HG02852 (cell line): ENCODE measurements around the gene RAF1.
A peak's percentile ranks its signal among the peaks of the same experiment; 100 is the strongest.
"Not testable (repeated sequence)": the region's sequence is repeated elsewhere in the genome, so short reads cannot be mapped to it uniquely, and the experiment has no call there.

Experiments used
- ATAC-seq: cut with Tn5 transposase; IDR thresholded peaks from one replicate; pipeline ENCODE4 v1.9.1; 2021; ENCODE audit warnings: mild to moderate bottlenecking, moderate library complexity; ENCODE audit not compliant: unreplicated experiment

Gene RAF1

GRCh38 chr3:12663936-12664908 is at the start of gene RAF1:
TSS of gene RAF1 (minus strand) at chr3:12664117. CDS start at chr3:12618721, 45,396 bp downstream.
- ATAC-seq: peak; percentile 90

- no peak for ATAC-seq
These were observed 46.1 kb upstream of the RAF1 start for GRCh38 chr3:12710062-12710461.

- no peak for ATAC-seq
These were observed 45.4 kb upstream of the RAF1 start for GRCh38 chr3:12709334-12709733.

- ATAC-seq: no peak
These were observed 44.8 kb upstream of the RAF1 start for GRCh38 chr3:12708584-12709192.

- no peak for ATAC-seq
These were observed 43.5 kb upstream of the RAF1 start for GRCh38 chr3:12707449-12707848.

- peak; percentile 93 for ATAC-seq
These were observed 42.8 kb upstream of the RAF1 start for GRCh38 chr3:12706504-12707253.

- no peak for ATAC-seq
These were observed 42.1 kb upstream of the RAF1 start for GRCh38 chr3:12705981-12706380.

- no peak for ATAC-seq
These were observed 41.5 kb upstream of the RAF1 start for GRCh38 chr3:12705374-12705926.

GRCh38 chr3:12702501-12702900 is 38.6 kb upstream of the RAF1 start:
- no peak for ATAC-seq

- ATAC-seq: not testable (repeated sequence)
These were observed 37.7 kb upstream of the RAF1 start for GRCh38 chr3:12701601-12702000.

- ATAC-seq: no peak
These were observed 36.9 kb upstream of the RAF1 start for GRCh38 chr3:12700800-12701199.

- ATAC-seq: no peak
These were observed 32.0 kb upstream of the RAF1 start for GRCh38 chr3:12695916-12696315.

GRCh38 chr3:12695112-12695511 is 31.2 kb upstream of the RAF1 start:
- no peak for ATAC-seq

GRCh38 chr3:12692444-12692843 is 28.5 kb upstream of the RAF1 start:
- no peak for ATAC-seq

- ATAC-seq: no peak
These were observed 26.2 kb upstream of the RAF1 start for GRCh38 chr3:12689997-12690711.

- ATAC-seq: no peak
These were observed 24.0 kb upstream of the RAF1 start for GRCh38 chr3:12687948-12688347.

- no peak for ATAC-seq
These were observed 22.2 kb upstream of the RAF1 start for GRCh38 chr3:12686096-12686495.

- ATAC-seq: no peak
These were observed 18.1 kb upstream of the RAF1 start for GRCh38 chr3:12681943-12682390.

GRCh38 chr3:12681089-12681942 is 17.4 kb upstream of the RAF1 start:
- ATAC-seq: no peak
